ENCODE measurements around the gene C9orf72.

GRCh38 chr9:27520986-27521385 is 52.3 kb downstream of the C9orf72 start:
- TF ChIP-seq POLR2A (IDR thresholded peaks at IDR 0.05) (no peak), CTCF (IDR thresholded peaks at IDR 0.05) (no peak)
